HCT116 (cell line): Measurements from ENCODE around the gene IFI27. TPM values are rescaled to one million over a fixed set of nuclear protein-coding genes. Genes with fewer than 3 reads are reported as not detected.

ENCODE experiments used
- ATAC-seq: fragments of 200-7000 bp; cut with Tn5 transposase; 2 replicates; pipeline ENCODE4 v1.9.1; 2020; ENCODE audit warnings: mild to moderate bottlenecking, moderate library complexity
- BruUV-seq: library from RNA; stranded (reverse); fragments of 400-500 nt; replicated peaks from 2 replicates; lab custom pipeline; 2021; lab: Mats Ljungman, UMichigan
- CTCF ChIA-PET: fragments of 300-600 bp; sonication (Branson Sonifier 250); formaldehyde crosslinking; loops from one replicate; lab custom pipeline; 2021; ENCODE audit warnings: antibody characterized with exemption; lab: Charles Lee
- POLR2A ChIA-PET: fragments of 300-600, 350-600 bp; sonication (Branson Sonifier 250); formaldehyde crosslinking; loops from one replicate; lab custom pipeline; 2021; ENCODE audit warnings: antibody characterized with exemption; lab: Charles Lee
- RAD21 ChIA-PET, 2 experiments: fragments of 300-600 bp; sonication (Branson Sonifier 250); formaldehyde crosslinking; loops; one replicate each; lab custom pipeline; 2023; ENCODE audit warnings: low total read pairs in 2 of 2; ENCODE audit not compliant: uncharacterized antibody in 2 of 2, unreplicated experiment in 2 of 2, low non-redundant PET in 1 of 2; lab: Charles Lee
- DNase-seq: peaks from one replicate; pipeline ENCODE4 v3.0.0-alpha.2; 2010; ENCODE audit warnings: low read depth, low spot score
- H2AFZ ChIP-seq: fragments of 200-600 bp; shearing (Covaris generic), sonication (generic); 2 replicates; pipeline ENCODE4 v1.6.1; 2017; ENCODE audit warnings: low read depth, mixed run types, mixed read lengths, antibody characterized with exemption, low read length; ENCODE audit not compliant: poor library complexity, severe bottlenecking
- H3K27ac ChIP-seq: 2 replicates; pipeline ENCODE4 v1.5.1; 2012; ENCODE audit warnings: low read depth, low read length
- H3K27me3 ChIP-seq: fragments of 200-600 bp; sonication (generic); 2 replicates; pipeline ENCODE4 v1.6.1; 2016; ENCODE audit warnings: mixed run types, low read length, mixed read lengths; ENCODE audit not compliant: insufficient read depth
- H3K36me3 ChIP-seq, 2 experiments: fragments of 200-500 bp in 1 of 2; fragments of 200-600 bp in 1 of 2; sonication (Bioruptor generic) in 1 of 2; sonication (generic) in 1 of 2; 2 replicates each; pipeline versions ENCODE4 v1.5.1 to v1.6.1; 2014 to 2016; ENCODE audit warnings: low read length in 2 of 2, inconsistent platforms in 1 of 2, mixed read lengths in 1 of 2, mixed run types in 1 of 2; ENCODE audit not compliant: insufficient read depth in 2 of 2, control insufficient read depth in 1 of 2
- H3K4me1 ChIP-seq, 2 experiments: fragments of 200-600 bp in 1 of 2; sonication (generic) in 1 of 2; 2 replicates each; pipeline versions ENCODE4 v1.5.1 to v1.6.1; 2012 to 2017; ENCODE audit warnings: low read length in 2 of 2, inconsistent platforms in 1 of 2, mild to moderate bottlenecking in 1 of 2, mixed read lengths in 1 of 2, mixed run types in 1 of 2, moderate library complexity in 1 of 2; ENCODE audit not compliant: insufficient read depth in 2 of 2, control insufficient read depth in 1 of 2
- H3K4me2 ChIP-seq: fragments of 200-600 bp; sonication (generic); 2 replicates; pipeline ENCODE4 v1.6.1; 2017; ENCODE audit warnings: mixed run types, low read length, mixed read lengths
- H3K4me3 ChIP-seq, 2 experiments: fragments of 200-600 bp in 1 of 2; sonication (generic) in 1 of 2; replicated peaks in 1 of 2; 2 replicates each; pipeline ENCODE4 v1.5.1; 2011 to 2016; ENCODE audit warnings: low read length in 2 of 2, control low read depth in 1 of 2, low read depth in 1 of 2, mild to moderate bottlenecking in 1 of 2, mixed read lengths in 1 of 2, mixed run types in 1 of 2
- H3K79me2 ChIP-seq: fragments of 200-600 bp; sonication (generic); 2 replicates; pipeline ENCODE4 v1.6.1; 2017; ENCODE audit warnings: mild to moderate bottlenecking, mixed run types, low read length, moderate library complexity, mixed read lengths; ENCODE audit not compliant: insufficient read depth
- H3K9ac ChIP-seq: fragments of 200-600 bp; sonication (generic); 2 replicates; pipeline ENCODE4 v1.6.1; 2016; ENCODE audit warnings: low read length, mixed read lengths
- H3K9me2 ChIP-seq: fragments of 200-600 bp; sonication (generic), shearing (Covaris generic); 2 replicates; pipeline ENCODE4 v1.6.1; 2017; ENCODE audit warnings: mixed run types, mild to moderate bottlenecking, moderate library complexity; ENCODE audit not compliant: insufficient read depth
- H3K9me3 ChIP-seq, 2 experiments: fragments of 200-500 bp in 1 of 2; fragments of 200-600 bp in 1 of 2; sonication (Bioruptor generic) in 1 of 2; sonication (generic) in 1 of 2; 2 replicates each; pipeline ENCODE4 v1.6.1; 2014 to 2017; ENCODE audit warnings: low read length in 2 of 2, mixed read lengths in 2 of 2, inconsistent platforms in 1 of 2, low read depth in 1 of 2, mild to moderate bottlenecking in 1 of 2, mixed run types in 1 of 2, moderate library complexity in 1 of 2; ENCODE audit not compliant: control insufficient read depth in 1 of 2, insufficient read depth in 1 of 2
- H4K20me1 ChIP-seq: fragments of 200-600 bp; sonication (generic), shearing (Covaris generic); 2 replicates; pipeline ENCODE4 v1.6.1; 2017; ENCODE audit warnings: mixed run types, mild to moderate bottlenecking, moderate library complexity; ENCODE audit not compliant: insufficient read depth
- CBX3 ChIP-seq: IDR thresholded peaks from 2 replicates; pipeline ENCODE4 v1.6.1; 2012; ENCODE audit warnings: low read depth
- CEBPB ChIP-seq: IDR thresholded peaks from 2 replicates; pipeline ENCODE4 v1.6.1; 2012; ENCODE audit warnings: low read depth
- EGR1 ChIP-seq: IDR thresholded peaks from 2 replicates; pipeline ENCODE4 v1.6.1; 2012; ENCODE audit warnings: low read depth
- EZH2 ChIP-seq: fragments of 200-600 bp; sonication (generic); IDR thresholded peaks from 2 replicates; pipeline ENCODE4 v1.6.1; 2017; ENCODE audit warnings: antibody characterized with exemption, mixed run types
- EZH2phosphoT487 ChIP-seq: fragments of 200-600 bp; IDR thresholded peaks from 2 replicates; pipeline ENCODE4 v1.6.1; 2018; ENCODE audit warnings: antibody characterized with exemption, borderline replicate concordance
- POLR2AphosphoS5 ChIP-seq: IDR thresholded peaks from 2 replicates; pipeline ENCODE4 v1.6.1; 2011; ENCODE audit warnings: mild to moderate bottlenecking, low read depth, low read length, moderate library complexity
- SRF ChIP-seq: IDR thresholded peaks from 2 replicates; pipeline ENCODE4 v1.6.1; 2012; ENCODE audit warnings: low read depth
- YY1 ChIP-seq: IDR thresholded peaks from 2 replicates; pipeline ENCODE4 v1.6.1; 2011; ENCODE audit warnings: low read length, low read depth, moderate library complexity, mild to moderate bottlenecking; ENCODE audit not compliant: insufficient replicate concordance; ENCODE audit errors: extremely low read depth
- ZBTB33 ChIP-seq: IDR thresholded peaks from 2 replicates; pipeline ENCODE4 v1.6.1; 2011; ENCODE audit warnings: mild to moderate bottlenecking, low read length, moderate library complexity; ENCODE audit not compliant: insufficient replicate concordance; ENCODE audit errors: extremely low read depth
- ZFX ChIP-seq: fragments of 450-650 bp; IDR thresholded peaks from 2 replicates; pipeline ENCODE4 v1.6.1; 2017
- ZNF274 ChIP-seq: fragments of 200-500 bp; sonication (Bioruptor generic); IDR thresholded peaks from 2 replicates; pipeline ENCODE4 v1.6.1; 2014; ENCODE audit warnings: mild to moderate bottlenecking, low read depth, low read length, inconsistent platforms
- intact Hi-C: fragments of 100-400 bp; cut with micrococcal nuclease; formaldehyde crosslinking; loops from 2 replicates; pipeline ENCODE4 v1.10.0; 2022
- total RNA-seq: library from RNA; stranded (reverse); gene quantifications from one replicate; pipeline ENCODE4 v1.2.1, GENCODE V29; 2021; ENCODE audit not compliant: unreplicated experiment
- TF ChIP-seq, protein P1 (sequence below): IDR thresholded peaks from 2 replicates; pipeline ENCODE4 v1.6.1; 2012

Gene IFI27
- total RNA-seq, 1 experiment from 2014 or later = 3.8 TPM

DNA sequence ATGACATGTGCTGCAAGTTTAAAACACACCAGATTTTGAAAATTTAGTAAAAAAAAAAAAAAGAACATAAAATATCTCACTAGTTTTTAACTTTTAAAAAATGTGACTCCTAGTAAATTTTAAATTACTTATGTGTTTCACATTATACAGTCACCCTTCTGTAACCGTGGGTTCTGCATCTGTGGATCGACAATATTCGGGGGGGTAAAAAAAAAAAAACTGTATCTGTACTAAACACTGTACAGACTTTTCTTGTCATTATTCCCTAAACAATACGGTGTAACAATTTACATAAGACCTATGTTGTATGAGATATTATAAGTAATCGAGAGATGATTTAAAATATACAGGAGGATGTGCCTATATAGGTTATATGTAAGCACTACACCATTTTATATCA, 32.7 kb upstream of the IFI27 start:
- Histone ChIP-seq H3K4me1 (peaks cover 9 to 16% of the 10 kb centered on the region in 2 experiments; a peak in 3 of 4 replicates), H3K9me3 (no peaks in the 10 kb centered on the region; a peak in 1 of 4 replicates), H3K36me3 (peaks cover 14 to 37% of the 10 kb centered on the region in 2 experiments), H3K9me2 (no peaks in the 10 kb centered on the region), H3K4me3 (no peak overlapping the region), H4K20me1 (peaks cover 8% of the 10 kb centered on the region; the same call in 1 of the 2 replicates), H3K27ac (no peak overlapping the region), H3K9ac (no peak overlapping the region), H2AFZ (no peak overlapping the region), H3K4me2 (no peak overlapping the region), H3K79me2 (peaks cover 85% of the 10 kb centered on the region), H3K27me3 (no peaks in the 10 kb centered on the region)
- no TSS peak for BruUV-seq
- intact Hi-C loops = no loop called here
- TF ChIP-seq SRF (no peak), CEBPB (no peak), ZFX (no peak), ZBTB33 (no peak), EZH2phosphoT487 (no peak), EZH2 (no peak), CBX3 (no peak), ZNF274 (no peak), YY1 (no peak), EGR1 (no peak), POLR2AphosphoS5 (no peak)
- TF ChIP-seq, protein P1, sequence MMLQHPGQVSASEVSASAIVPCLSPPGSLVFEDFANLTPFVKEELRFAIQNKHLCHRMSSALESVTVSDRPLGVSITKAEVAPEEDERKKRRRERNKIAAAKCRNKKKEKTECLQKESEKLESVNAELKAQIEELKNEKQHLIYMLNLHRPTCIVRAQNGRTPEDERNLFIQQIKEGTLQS = no peak
- ATAC-seq (no peak), DNase-seq (no peak)
- ChIA-PET POLR2A (no interaction called here), CTCF (no interaction called here), RAD21 (no interaction called here)
